NT2/D1 (cell line): ENCODE data around the gene ATG2A.

Experiments used
- DNase-seq: peaks from one replicate; pipeline ENCODE4 v3.0.0-alpha.2; 2011; ENCODE audit warnings: low read depth, low spot score
- H3K27me3 ChIP-seq: 2 replicates; pipeline ENCODE4 v1.6.0; 2011; ENCODE audit warnings: mild to moderate bottlenecking; ENCODE audit not compliant: insufficient read length, insufficient read depth
- H3K36me3 ChIP-seq: 2 replicates; pipeline ENCODE4 v1.6.1; 2011; ENCODE audit warnings: mild to moderate bottlenecking, low read length, mixed read lengths; ENCODE audit not compliant: insufficient read depth, insufficient read length
- H3K4me1 ChIP-seq: 2 replicates; pipeline ENCODE4 v1.5.1; 2011; ENCODE audit not compliant: insufficient read depth, insufficient read length
- H3K4me3 ChIP-seq: 2 replicates; pipeline ENCODE4 v1.5.1; 2011; ENCODE audit warnings: low read depth; ENCODE audit not compliant: insufficient read length
- H3K9ac ChIP-seq: 2 replicates; pipeline ENCODE4 v1.6.0; 2011; ENCODE audit warnings: low read depth; ENCODE audit not compliant: insufficient read length
- H3K9me3 ChIP-seq: 2 replicates; pipeline ENCODE4 v1.5.1; 2011; ENCODE audit warnings: mild to moderate bottlenecking, low read length; ENCODE audit not compliant: insufficient read depth
- SUZ12 ChIP-seq: IDR thresholded peaks from 2 replicates; pipeline ENCODE4 v1.6.1; 2011; ENCODE audit not compliant: insufficient read length, insufficient read depth; ENCODE audit errors: extremely low read depth
- YY1 ChIP-seq: IDR thresholded peaks from 2 replicates; pipeline ENCODE4 v1.6.1; 2011; ENCODE audit not compliant: insufficient read length, insufficient read depth
- ZNF274 ChIP-seq: IDR thresholded peaks from 2 replicates; pipeline ENCODE4 v1.6.1; 2011; ENCODE audit warnings: mild to moderate bottlenecking, low read depth, low read length

Gene ATG2A

GRCh38 chr11:64936539-64936938 lies 19.5 kb upstream of the ATG2A start:
- TF ChIP-seq YY1 (no peak), ZNF274 (no peak), SUZ12 (no peak)
- peaks cover 11% of the 10 kb centered on the region for H3K36me3 ChIP-seq
- no peak overlapping the region for H3K4me3 ChIP-seq
- H3K27me3 ChIP-seq = no peaks in the 10 kb centered on the region
- H3K9ac ChIP-seq = peak overlapping the region; percentile 34
- H3K4me1 ChIP-seq = peaks cover 26% of the 10 kb centered on the region
- no peak for DNase-seq
- no peaks in the 10 kb centered on the region for H3K9me3 ChIP-seq

- peak; percentile 56 for DNase-seq
- Histone ChIP-seq H3K9ac (peak within 1 kb of the TSS; percentile 46), H3K4me1 (peaks cover 26% of the 10 kb centered on the region), H3K27me3 (no peaks in the 10 kb centered on the region), H3K36me3 (peaks cover 18% of the 10 kb centered on the region), H3K4me3 (no peak within 1 kb of the TSS), H3K9me3 (no peaks in the 10 kb centered on the region)
- TF ChIP-seq YY1 = no peak
- TF ChIP-seq ZNF274 = no peak
- no peak for TF ChIP-seq SUZ12
These were observed 18.5 kb upstream of the ATG2A start, which contains the start of gene GPHA2 for GRCh38 chr11:64935359-64936081. TSS of gene GPHA2 (minus strand) at chr11:64935893. CDS start at chr11:64935460, 433 bp downstream.

GRCh38 chr11:64934682-64935358 lies 17.8 kb upstream of the ATG2A start:
- no peak for TF ChIP-seq YY1
- no peak for TF ChIP-seq SUZ12
- no peak for TF ChIP-seq ZNF274
- peaks cover 26% of the 10 kb centered on the region for H3K4me1 ChIP-seq
- H3K36me3 ChIP-seq = peaks cover 23% of the 10 kb centered on the region
- no peak overlapping the region for H3K4me3 ChIP-seq
- no peak for DNase-seq
- H3K9ac ChIP-seq = peak overlapping the region; percentile 46
- no peaks in the 10 kb centered on the region for H3K27me3 ChIP-seq
- no peaks in the 10 kb centered on the region for H3K9me3 ChIP-seq

GRCh38 chr11:64933935-64934681 lies 17.1 kb upstream of the ATG2A start:
- DNase-seq = no peak
- no peaks in the 10 kb centered on the region for H3K27me3 ChIP-seq
- no peak for TF ChIP-seq ZNF274
- TF ChIP-seq SUZ12 = no peak
- no peak for TF ChIP-seq YY1
- H3K4me3 ChIP-seq = no peak overlapping the region
- H3K4me1 ChIP-seq = peaks cover 26% of the 10 kb centered on the region
- no peak overlapping the region for H3K9ac ChIP-seq
- no peaks in the 10 kb centered on the region for H3K9me3 ChIP-seq
- H3K36me3 ChIP-seq = peaks cover 23% of the 10 kb centered on the region

- H3K4me1 ChIP-seq = peaks cover 26% of the 10 kb centered on the region
- no peaks in the 10 kb centered on the region for H3K9me3 ChIP-seq
- no peak for DNase-seq
- no peak overlapping the region for H3K9ac ChIP-seq
- H3K36me3 ChIP-seq = peaks cover 23% of the 10 kb centered on the region
- TF ChIP-seq SUZ12 (no peak), ZNF274 (no peak), YY1 (no peak)
- no peak overlapping the region for H3K4me3 ChIP-seq
- H3K27me3 ChIP-seq = no peaks in the 10 kb centered on the region
These were observed 16.4 kb upstream of the ATG2A start for GRCh38 chr11:64933213-64933934.

- H3K36me3 ChIP-seq = peaks cover 23% of the 10 kb centered on the region
These were observed 15.3 kb upstream of the ATG2A start for GRCh38 chr11:64932324-64932723.

More at GRCh38 chr11:64932324-64932723, 15.3 kb upstream of the ATG2A start:
- TF ChIP-seq YY1 = no peak
- TF ChIP-seq ZNF274 = no peak
- TF ChIP-seq SUZ12 = no peak
- Histone ChIP-seq H3K9me3 (no peaks in the 10 kb centered on the region), H3K27me3 (no peaks in the 10 kb centered on the region), H3K4me1 (peaks cover 26% of the 10 kb centered on the region), H3K4me3 (no peak overlapping the region), H3K9ac (no peak overlapping the region)
- DNase-seq = no peak
